Mucosa of rectum (tissue), 2 donors: ENCODE data around the gene ARNT2.

Experiments
- H3K27ac ChIP-seq, 2 donors: one replicate each; pipeline ENCODE4 v1.7.0; 2013; ENCODE audit warnings: inconsistent platforms in 2 of 2, low read depth in 2 of 2, low read length in 2 of 2
- H3K27me3 ChIP-seq, 2 donors: one replicate each; pipeline ENCODE4 v1.7.0; 2013; ENCODE audit warnings: low read length in 2 of 2; ENCODE audit not compliant: control insufficient read depth in 2 of 2, insufficient read depth in 2 of 2
- H3K36me3 ChIP-seq, 2 donors: one replicate each; pipeline ENCODE4 v1.7.0; 2013; ENCODE audit warnings: low read length in 2 of 2; ENCODE audit not compliant: control insufficient read depth in 2 of 2, insufficient read depth in 2 of 2
- H3K4me1 ChIP-seq, 2 donors: one replicate each; pipeline ENCODE4 v1.7.0; 2013; ENCODE audit warnings: low read length in 2 of 2, mild to moderate bottlenecking in 1 of 2; ENCODE audit not compliant: control insufficient read depth in 2 of 2, insufficient read depth in 2 of 2
- H3K4me3 ChIP-seq, 2 donors: one replicate each; pipeline ENCODE4 v1.7.0; 2013; ENCODE audit warnings: low read length in 2 of 2
- H3K9ac ChIP-seq, 2 donors: one replicate each; pipeline ENCODE4 v1.7.0; 2013; ENCODE audit warnings: low read length in 2 of 2, low read depth in 1 of 2, mild to moderate bottlenecking in 1 of 2
- H3K9me3 ChIP-seq, 2 donors: one replicate each; pipeline ENCODE4 v1.7.0; 2013; ENCODE audit warnings: low read length in 2 of 2; ENCODE audit not compliant: control insufficient read depth in 2 of 2
- donor health status: healthy.
- donor health status: Normal muscosa, but diverticular disease.

The ARNT2 gene

DNA sequence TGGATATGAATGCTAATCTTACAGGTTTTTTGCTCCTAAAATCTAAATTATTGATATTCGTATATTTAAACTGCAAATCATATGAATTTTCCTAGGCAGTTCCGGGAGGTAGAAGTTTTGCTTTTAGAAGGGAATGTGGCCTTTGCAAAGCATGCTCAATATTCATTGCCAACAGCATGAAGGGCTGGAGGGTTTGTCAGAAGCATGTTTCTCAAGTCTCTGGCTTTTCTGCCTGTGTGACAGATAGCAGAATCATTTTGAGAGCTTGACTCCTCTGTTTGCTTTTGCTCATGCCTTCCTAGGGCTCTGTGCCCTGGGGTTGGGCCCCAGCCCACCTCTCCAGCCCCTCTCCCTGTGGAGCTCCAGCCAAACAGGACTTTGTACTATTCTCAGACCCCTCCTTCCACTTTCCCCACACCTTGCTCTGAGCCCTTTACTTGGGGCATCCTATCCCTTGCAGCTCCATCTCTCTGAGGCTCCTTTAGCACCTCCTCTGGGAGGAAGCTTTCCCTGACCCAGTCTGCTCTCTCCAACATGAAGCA, 91.3 kb downstream of the ARNT2 start:
- no peak overlapping the region for H3K9ac ChIP-seq
- no peaks in the 10 kb centered on the region for H3K9me3 ChIP-seq
- H3K27ac ChIP-seq: no peak overlapping the region

DNA sequence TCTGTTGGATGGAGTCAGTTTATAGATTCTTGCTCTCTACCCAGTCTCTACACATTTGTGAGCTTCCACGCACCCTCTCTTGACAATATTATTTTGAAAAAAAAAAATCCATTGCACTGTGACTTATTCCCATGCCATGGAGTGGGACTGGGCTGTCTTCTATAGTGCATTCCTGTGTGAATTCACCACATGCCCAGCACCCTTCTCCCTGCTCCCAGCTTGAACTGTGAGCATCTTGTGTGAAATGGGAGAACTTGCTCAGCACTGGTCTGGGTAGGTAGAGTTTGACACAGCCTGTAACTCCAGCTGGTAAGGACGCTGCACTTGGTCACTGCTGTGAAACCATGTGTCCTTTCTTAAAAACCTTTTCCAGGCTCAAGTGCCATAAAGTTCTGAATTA, 91.9 kb downstream of the ARNT2 start:
- Histone ChIP-seq H3K27me3 (no peaks in the 10 kb centered on the region), H3K4me3 (no peak overlapping the region), H3K9me3 (no peaks in the 10 kb centered on the region), H3K9ac (no peak overlapping the region), H3K4me1 (no peaks in the 10 kb centered on the region), H3K36me3 (no peaks in the 10 kb centered on the region), H3K27ac (no peak overlapping the region)

More for the DNA sequence above, 91.3 kb downstream of the ARNT2 start:
- no peaks in the 10 kb centered on the region for H3K4me1 ChIP-seq
- no peaks in the 10 kb centered on the region for H3K27me3 ChIP-seq
- H3K4me3 ChIP-seq: no peak overlapping the region
- H3K36me3 ChIP-seq: no peaks in the 10 kb centered on the region

DNA sequence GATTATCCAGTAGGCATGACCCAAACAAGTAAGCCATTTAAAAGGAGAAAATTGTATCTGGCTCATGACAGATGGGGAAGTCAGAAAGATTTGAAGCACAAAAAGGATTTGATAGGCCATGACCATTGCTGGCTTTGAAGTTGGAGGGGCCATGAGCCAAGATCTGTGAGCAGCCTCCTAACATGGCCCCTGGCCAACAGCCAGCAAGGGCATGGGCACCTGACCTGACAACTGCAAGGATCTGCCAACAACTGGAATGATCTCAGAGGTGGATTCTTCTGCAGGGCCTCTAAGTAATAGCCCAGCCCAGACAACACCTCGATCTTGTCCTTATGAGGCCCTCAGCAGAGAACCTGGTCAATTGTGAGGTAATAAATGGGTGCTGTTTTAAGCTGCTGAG, 93.0 kb downstream of the ARNT2 start:
- no peaks in the 10 kb centered on the region for H3K4me1 ChIP-seq
- H3K36me3 ChIP-seq: no peaks in the 10 kb centered on the region
- H3K9ac ChIP-seq: no peak overlapping the region
- H3K27me3 ChIP-seq: no peaks in the 10 kb centered on the region
- H3K4me3 ChIP-seq: no peak overlapping the region
- H3K9me3 ChIP-seq: no peaks in the 10 kb centered on the region
- H3K27ac ChIP-seq: no peak overlapping the region

DNA sequence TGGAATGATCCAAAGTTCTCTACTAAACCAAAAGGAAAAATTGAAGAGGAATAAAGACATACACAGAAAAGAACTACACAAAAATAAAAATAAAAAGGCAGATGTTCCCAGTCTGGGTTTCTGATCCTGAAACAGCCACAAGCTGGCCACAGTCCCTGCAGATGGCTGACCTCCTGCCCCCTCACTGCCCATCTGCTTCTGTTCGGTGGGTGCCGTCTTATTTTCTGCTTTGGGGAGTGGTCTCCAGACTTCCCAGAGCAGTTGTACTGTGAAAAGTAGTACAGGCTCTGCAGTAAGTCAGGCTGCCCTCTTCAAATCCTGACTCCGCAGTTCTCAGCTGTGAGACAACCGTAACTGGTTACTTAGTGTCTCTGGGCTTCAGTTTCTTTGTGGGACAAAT, 94.5 kb downstream of the ARNT2 start:
- Histone ChIP-seq H3K27me3 (no peaks in the 10 kb centered on the region), H3K4me3 (no peak overlapping the region), H3K36me3 (no peaks in the 10 kb centered on the region), H3K27ac (no peak overlapping the region), H3K9ac (no peak overlapping the region), H3K4me1 (no peaks in the 10 kb centered on the region), H3K9me3 (no peaks in the 10 kb centered on the region)

DNA sequence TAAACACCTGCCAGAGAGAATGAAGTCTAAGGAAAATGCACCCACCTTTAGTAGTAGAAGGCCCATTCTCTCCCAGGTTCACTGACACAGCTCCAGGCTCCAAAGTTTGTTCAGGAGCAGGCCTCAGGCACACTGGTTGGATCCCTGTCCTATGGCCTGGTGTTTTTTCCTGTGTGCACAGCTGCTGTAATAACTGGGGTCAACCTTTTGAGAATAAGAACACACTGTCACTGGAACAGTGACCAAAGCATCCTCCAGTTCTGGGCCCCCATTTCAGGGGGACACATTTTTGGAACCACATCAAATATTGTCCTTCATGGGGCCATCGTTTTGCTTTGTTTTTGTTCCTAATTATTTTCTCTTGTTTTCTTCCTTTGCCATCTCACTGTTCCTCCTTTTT, 95.8 kb downstream of the ARNT2 start:
- Histone ChIP-seq H3K4me1 (no peaks in the 10 kb centered on the region), H3K27me3 (no peaks in the 10 kb centered on the region), H3K4me3 (no peak overlapping the region), H3K9ac (no peak overlapping the region), H3K36me3 (no peaks in the 10 kb centered on the region), H3K9me3 (no peaks in the 10 kb centered on the region), H3K27ac (no peak overlapping the region)

DNA sequence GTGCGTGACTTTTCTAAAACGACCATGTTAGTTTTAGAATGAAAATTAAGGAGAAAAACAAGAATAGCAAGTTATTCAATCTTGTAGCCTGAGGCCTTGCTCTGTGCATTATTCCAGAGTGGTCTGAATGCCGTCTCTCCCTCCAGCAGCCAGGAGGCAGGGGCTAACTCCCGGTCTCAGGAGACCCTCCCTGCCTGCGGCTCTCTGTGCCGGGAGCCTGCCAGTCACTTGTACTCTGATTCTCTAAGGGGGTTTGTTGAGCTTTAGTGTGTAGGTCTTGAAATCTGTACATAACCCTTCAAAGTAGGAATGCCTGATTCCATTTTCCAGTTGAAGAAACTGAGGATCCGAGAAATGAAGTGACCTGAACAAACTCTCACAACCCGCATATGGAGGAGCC, 97.3 kb downstream of the ARNT2 start:
- Histone ChIP-seq H3K27me3 (no peaks in the 10 kb centered on the region), H3K9ac (no peak overlapping the region), H3K9me3 (no peaks in the 10 kb centered on the region), H3K36me3 (no peaks in the 10 kb centered on the region), H3K4me1 (no peaks in the 10 kb centered on the region), H3K4me3 (no peak overlapping the region), H3K27ac (no peak overlapping the region)

DNA sequence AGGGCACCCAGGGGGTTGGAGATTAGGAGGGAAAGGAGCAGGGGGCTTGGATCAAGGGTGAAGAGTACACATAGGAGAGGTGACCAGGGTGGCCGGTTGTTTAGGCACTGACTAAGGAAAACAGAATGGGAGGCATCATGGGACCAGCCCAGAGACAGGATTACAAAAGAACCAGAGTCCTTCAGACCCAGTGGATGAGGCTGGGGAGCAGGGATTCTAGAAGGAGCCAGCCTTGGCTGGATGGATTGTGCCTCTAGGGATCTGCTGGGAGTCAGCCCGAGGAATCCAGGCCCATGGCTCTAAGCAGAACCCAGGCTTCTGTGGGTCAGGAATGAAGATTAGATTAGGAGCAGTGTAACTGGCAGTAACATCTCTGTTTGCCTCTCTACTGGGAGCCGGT, 98.6 kb downstream of the ARNT2 start:
- Histone ChIP-seq H3K27ac (no peak overlapping the region), H3K36me3 (no peaks in the 10 kb centered on the region), H3K4me3 (no peak overlapping the region), H3K9ac (no peak overlapping the region), H3K27me3 (no peaks in the 10 kb centered on the region), H3K9me3 (no peaks in the 10 kb centered on the region), H3K4me1 (no peaks in the 10 kb centered on the region)

DNA sequence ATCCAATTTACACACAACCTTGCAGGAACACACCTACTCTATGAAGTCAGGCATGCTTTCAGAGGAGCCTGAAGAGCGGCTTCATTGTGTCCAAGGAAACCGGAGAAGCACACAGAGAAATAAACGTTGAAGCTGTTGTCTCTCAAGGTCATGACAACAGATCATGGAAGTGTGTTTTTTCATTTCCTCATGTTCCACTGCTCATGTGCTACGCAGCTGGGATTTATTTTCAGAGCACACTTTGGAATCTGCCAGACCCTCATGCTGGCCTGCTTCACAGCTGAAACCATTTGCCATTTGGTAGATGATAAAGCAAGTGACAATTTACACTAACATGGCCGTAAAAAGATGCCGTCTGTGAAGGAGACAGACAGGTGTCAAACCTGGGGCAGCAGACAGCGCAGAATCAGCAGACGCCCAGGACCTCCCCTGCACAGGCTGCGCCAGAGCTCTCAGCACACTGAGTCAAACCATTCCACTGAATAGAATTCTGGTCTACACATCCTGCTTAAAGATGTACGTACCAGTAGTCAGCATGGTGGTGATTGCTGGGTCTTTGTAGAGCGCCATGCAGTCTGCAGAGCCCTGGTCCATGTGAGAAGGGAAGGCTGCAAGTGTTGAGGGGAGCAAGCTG, 99.3 kb downstream of the ARNT2 start:
- H3K27ac ChIP-seq: no peak overlapping the region
- H3K4me1 ChIP-seq: no peaks in the 10 kb centered on the region
- H3K9ac ChIP-seq: no peak overlapping the region
- H3K9me3 ChIP-seq: no peaks in the 10 kb centered on the region
- no peaks in the 10 kb centered on the region for H3K27me3 ChIP-seq
- H3K36me3 ChIP-seq: no peaks in the 10 kb centered on the region
- H3K4me3 ChIP-seq: no peak overlapping the region

DNA sequence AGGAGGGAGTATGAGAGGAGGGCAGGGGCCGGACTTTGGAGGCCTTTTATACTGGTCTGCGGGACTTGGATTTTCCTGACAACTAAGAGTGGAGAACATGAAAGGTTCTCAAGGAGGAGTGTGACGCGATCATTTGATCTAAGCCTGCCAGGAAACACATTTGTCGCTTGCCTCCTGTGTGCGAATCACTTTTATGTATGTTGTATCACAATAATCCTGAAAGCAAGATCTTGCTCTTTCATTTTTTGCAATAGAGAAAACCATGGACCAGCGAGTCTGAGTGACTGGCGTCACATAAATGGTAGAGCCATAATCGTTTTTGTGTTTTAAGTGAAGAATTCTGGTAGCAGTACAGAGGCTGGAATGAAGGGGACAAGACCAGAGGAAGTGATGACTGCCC, 100.7 kb downstream of the ARNT2 start:
- no peaks in the 10 kb centered on the region for H3K4me1 ChIP-seq
- no peaks in the 10 kb centered on the region for H3K9me3 ChIP-seq
- no peaks in the 10 kb centered on the region for H3K27me3 ChIP-seq
- H3K36me3 ChIP-seq: no peaks in the 10 kb centered on the region
- no peak overlapping the region for H3K4me3 ChIP-seq
- H3K9ac ChIP-seq: no peak overlapping the region
- no peak overlapping the region for H3K27ac ChIP-seq

DNA sequence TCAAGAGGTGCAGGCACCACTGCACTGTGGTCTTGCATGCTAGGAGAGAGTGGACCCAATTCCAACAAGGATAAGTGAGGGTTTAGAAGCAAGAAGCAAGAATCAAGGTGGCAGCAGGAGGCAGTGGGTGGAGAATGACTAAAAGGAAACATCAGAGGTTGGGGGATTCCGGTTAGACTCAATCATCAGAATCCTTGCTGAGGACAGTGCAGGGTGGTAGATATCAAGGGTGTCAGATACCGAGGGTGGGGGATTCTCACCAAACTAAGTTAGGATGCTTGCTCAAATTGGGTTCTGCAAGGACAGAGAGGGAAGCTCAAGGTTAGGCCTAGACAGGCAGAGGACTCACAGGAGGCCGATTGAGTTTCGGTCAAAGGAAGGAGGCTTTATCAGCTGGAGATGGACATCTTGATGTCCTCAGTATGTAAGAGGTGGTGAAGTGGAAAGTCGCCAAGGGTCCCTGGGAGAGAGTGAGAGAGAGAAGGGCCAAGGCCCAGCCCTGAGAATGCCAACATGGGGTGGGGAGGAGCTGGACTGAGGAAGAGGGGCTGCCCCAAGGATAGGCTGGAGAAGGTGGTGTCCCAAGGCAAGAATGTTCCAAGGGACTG, 102.2 kb downstream of the ARNT2 start:
- H3K27me3 ChIP-seq: no peaks in the 10 kb centered on the region
- H3K4me1 ChIP-seq: no peaks in the 10 kb centered on the region
- H3K36me3 ChIP-seq: no peaks in the 10 kb centered on the region
- no peak overlapping the region for H3K4me3 ChIP-seq
- H3K9me3 ChIP-seq: no peaks in the 10 kb centered on the region
- no peak overlapping the region for H3K27ac ChIP-seq
- no peak overlapping the region for H3K9ac ChIP-seq
